ENCODE results near the gene PRRX2. TPM values are rescaled to one million over a fixed set of nuclear protein-coding genes. Genes with fewer than 3 reads are reported as not detected.

The PRRX2 gene
- total RNA-seq, 1 experiment from 2014 or later: 12.7 TPM

DNA sequence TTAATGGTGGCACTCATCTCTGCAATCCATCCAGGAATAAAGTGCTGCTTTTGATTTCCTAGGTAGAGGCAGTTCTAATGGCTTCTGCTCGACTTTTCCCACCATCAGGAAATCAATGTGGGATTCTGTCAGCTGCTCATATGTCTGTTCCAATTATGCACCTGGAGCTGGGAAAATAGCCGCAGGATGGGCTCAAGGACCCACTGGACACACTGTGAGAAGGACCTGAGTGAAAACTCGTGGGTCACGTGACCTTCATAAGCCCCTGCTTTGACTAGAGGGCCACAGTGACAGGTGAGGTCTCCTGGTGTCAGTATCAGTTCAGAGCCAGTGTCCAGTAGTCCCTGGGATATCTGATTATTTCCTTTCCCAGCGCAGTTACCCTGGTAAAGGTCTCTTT lies 105.3 kb downstream of the PRRX2 start:
- Histone ChIP-seq H3K27me3 (replicated peaks; ENCODE audit: insufficient read depth, low read depth, low read length, poor library complexity) (no peaks in the 10 kb centered on the region), H3K27ac (ENCODE audit: low read depth, low read length, poor library complexity, severe bottlenecking) (no peak overlapping the region), H3K4me3 (ENCODE audit: low read depth, low read length, poor library complexity, severe bottlenecking) (no peak overlapping the region), H3K36me3 (ENCODE audit: insufficient read depth, low read length, poor library complexity, severe bottlenecking) (no peaks in the 10 kb centered on the region), H3K9me3 (ENCODE audit: low read depth, low read length, poor library complexity, severe bottlenecking) (no peaks in the 10 kb centered on the region), H3K4me1 (ENCODE audit: insufficient read depth, low read length, poor library complexity, severe bottlenecking) (no peaks in the 10 kb centered on the region)
- DNase-seq (ENCODE audit: low spot score): no peak
- POLR2A ChIA-PET (ENCODE audit: low non-redundant PET): no interaction called here
- no TSS peak for BruUV-seq (replicated peaks)
- TF ChIP-seq EZH2 (IDR thresholded peaks at IDR 0.05; ENCODE audit: borderline replicate concordance, low read depth, low read length, poor library complexity, severe bottlenecking) (no peak), CTCF (conservative IDR thresholded peaks at IDR 0.05; ENCODE audit: low read depth, low read length) (no peak)
- CTCF ChIA-PET: no interaction called here
- intact Hi-C loops (cut with micrococcal nuclease; ENCODE audit: unreplicated experiment): no loop called here

Other genes with a start within 250 kb of the PRRX2 start
- 0.28 TPM in 1 of 2 replicates, not detected in the other for gene C9orf50, start 44.5 kb upstream of the PRRX2 start, total RNA-seq (2021)
- gene NTMT1, start 39.5 kb upstream of the PRRX2 start, total RNA-seq (2021): 82.8 and 87.1 TPM in 2 replicates
- 30.4 and 36.5 TPM in 2 replicates for gene ASB6, start 23.5 kb upstream of the PRRX2 start, total RNA-seq (2021)
- gene PTGES, start 87.4 kb downstream of the PRRX2 start, total RNA-seq (2021): 0.80 and 1.4 TPM in 2 replicates
- 47.6 and 50.0 TPM in 2 replicates for gene TOR1B, start 137.5 kb downstream of the PRRX2 start, total RNA-seq (2021)
- 42.8 and 46.3 TPM in 2 replicates for gene TOR1A, start 158.5 kb downstream of the PRRX2 start, total RNA-seq (2021)
- 52.6 and 60.4 TPM in 2 replicates for gene C9orf78, start 169.6 kb downstream of the PRRX2 start, total RNA-seq (2021)
- 17.1 and 21.0 TPM in 2 replicates for gene USP20, start 169.8 kb downstream of the PRRX2 start, total RNA-seq (2021)